Neuronal stem cell (in vitro differentiated cells): Measurements from ENCODE around the gene PLA2G4C.
A peak's percentile ranks its signal among the peaks of the same experiment; 100 is the strongest.

Source experiments
- DNase-seq: peaks from one replicate; pipeline ENCODE4 v3.0.0-alpha.2; 2013; ENCODE audit warnings: low spot score
- H2AFZ ChIP-seq: one replicate; pipeline ENCODE4 v1.6.1; 2013; ENCODE audit warnings: mild to moderate bottlenecking, low read length, inconsistent platforms
- H2AK5ac ChIP-seq: 2 replicates; pipeline ENCODE4 v1.6.1; 2013; ENCODE audit warnings: low read depth, mild to moderate bottlenecking, inconsistent platforms, low read length, moderate library complexity, mixed read lengths
- H2BK120ac ChIP-seq: 2 replicates; pipeline ENCODE4 v1.6.1; 2013; ENCODE audit warnings: low read depth, mild to moderate bottlenecking, inconsistent platforms, low read length, moderate library complexity, mixed read lengths
- H2BK12ac ChIP-seq: one replicate; pipeline ENCODE4 v1.6.1; 2013; ENCODE audit warnings: low read length, inconsistent platforms
- H2BK15ac ChIP-seq: 2 replicates; pipeline ENCODE4 v1.6.1; 2013; ENCODE audit warnings: mild to moderate bottlenecking, low read length, inconsistent platforms, mixed read lengths
- H2BK5ac ChIP-seq: one replicate; pipeline ENCODE4 v1.6.1; 2013; ENCODE audit warnings: inconsistent platforms, mild to moderate bottlenecking, low read length, moderate library complexity
- H3K14ac ChIP-seq: one replicate; pipeline ENCODE4 v1.6.1; 2013; ENCODE audit warnings: low read length, inconsistent platforms
- H3K18ac ChIP-seq: 2 replicates; pipeline ENCODE4 v1.6.1; 2013; ENCODE audit warnings: low read length, inconsistent platforms
- H3K23ac ChIP-seq: 2 replicates; pipeline ENCODE4 v1.6.1; 2013; ENCODE audit warnings: low read depth, mild to moderate bottlenecking, mixed read lengths, low read length, inconsistent platforms; ENCODE audit not compliant: poor library complexity
- H3K27ac ChIP-seq: replicated peaks from 3 replicates; pipeline ENCODE4 v1.5.1; 2013; ENCODE audit warnings: low read length, inconsistent platforms
- H3K27me3 ChIP-seq, 3 experiments: 2 replicates each; pipeline ENCODE4 v1.6.1; 2013; ENCODE audit warnings: low read length in 3 of 3, mild to moderate bottlenecking in 2 of 3, inconsistent platforms in 1 of 3, low read depth in 1 of 3, mixed read lengths in 1 of 3, moderate library complexity in 1 of 3; ENCODE audit not compliant: control insufficient read depth in 3 of 3, insufficient read depth in 3 of 3
- H3K36me3 ChIP-seq, 2 donors: replicated peaks in 1 of 2; 2 replicates each; pipeline ENCODE4 v1.6.1; 2013; ENCODE audit warnings: low read length in 2 of 2; ENCODE audit not compliant: control insufficient read depth in 2 of 2, insufficient read depth in 2 of 2
- H3K4ac ChIP-seq: 2 replicates; pipeline ENCODE4 v1.6.1; 2013; ENCODE audit warnings: inconsistent platforms, mild to moderate bottlenecking, low read length, moderate library complexity
- H3K4me1 ChIP-seq, 2 donors: 1 replicate in 1 of 2; 2 replicates in 1 of 2; pipeline ENCODE4 v1.6.1; 2013; ENCODE audit warnings: low read length in 2 of 2, low read depth in 1 of 2; ENCODE audit not compliant: control insufficient read depth in 2 of 2, insufficient read depth in 1 of 2
- H3K4me2 ChIP-seq: one replicate; pipeline ENCODE4 v1.6.1; 2013; ENCODE audit warnings: mild to moderate bottlenecking, low read length, inconsistent platforms; ENCODE audit not compliant: insufficient read depth, poor library complexity, severe bottlenecking
- H3K4me3 ChIP-seq, 2 donors: 2 replicates each; pipeline ENCODE4 v1.5.1; 2013; ENCODE audit warnings: low read length in 2 of 2, mild to moderate bottlenecking in 2 of 2, inconsistent platforms in 1 of 2, moderate library complexity in 1 of 2
- H3K79me1 ChIP-seq: one replicate; pipeline ENCODE4 v1.6.1; 2013; ENCODE audit warnings: low read depth, mild to moderate bottlenecking, inconsistent platforms, low read length, moderate library complexity
- H3K9ac ChIP-seq: one replicate; pipeline ENCODE4 v1.6.1; 2013; ENCODE audit warnings: mild to moderate bottlenecking, low read depth, low read length, inconsistent platforms; ENCODE audit not compliant: poor library complexity
- H3K9me3 ChIP-seq, 2 donors: replicated peaks in 1 of 2; 2 replicates each; pipeline versions ENCODE3 to v1.6.1; 2013; ENCODE audit warnings: low read length in 2 of 2, mild to moderate bottlenecking in 2 of 2, inconsistent platforms in 1 of 2, low read depth in 1 of 2, mixed read lengths in 1 of 2, moderate library complexity in 1 of 2; ENCODE audit not compliant: control insufficient read depth in 2 of 2, insufficient read depth in 1 of 2
- H4K8ac ChIP-seq: one replicate; pipeline ENCODE4 v1.6.1; 2013; ENCODE audit warnings: low read depth, mild to moderate bottlenecking, inconsistent platforms, low read length, moderate library complexity
- H4K91ac ChIP-seq: one replicate; pipeline ENCODE4 v1.6.1; 2013; ENCODE audit warnings: low read length, low read depth, mild to moderate bottlenecking, inconsistent platforms; ENCODE audit not compliant: poor library complexity
- WGBS, 2 donors: extraction: QIAGEN DNeasy Blood & Tissue Kit; methylation state at CpG; one replicate each; pipeline ENCODE4 v1.1.7; 2013; ENCODE audit warnings: missing lambda C conversion rate in 2 of 2, mixed read lengths in 1 of 2; ENCODE audit not compliant: insufficient read length in 2 of 2, insufficient replicate concordance in 1 of 2; ENCODE audit errors: extremely low coverage in 2 of 2; 5-methylcytosine and 5-hydroxymethylcytosine counted together

PLA2G4C gene

DNA sequence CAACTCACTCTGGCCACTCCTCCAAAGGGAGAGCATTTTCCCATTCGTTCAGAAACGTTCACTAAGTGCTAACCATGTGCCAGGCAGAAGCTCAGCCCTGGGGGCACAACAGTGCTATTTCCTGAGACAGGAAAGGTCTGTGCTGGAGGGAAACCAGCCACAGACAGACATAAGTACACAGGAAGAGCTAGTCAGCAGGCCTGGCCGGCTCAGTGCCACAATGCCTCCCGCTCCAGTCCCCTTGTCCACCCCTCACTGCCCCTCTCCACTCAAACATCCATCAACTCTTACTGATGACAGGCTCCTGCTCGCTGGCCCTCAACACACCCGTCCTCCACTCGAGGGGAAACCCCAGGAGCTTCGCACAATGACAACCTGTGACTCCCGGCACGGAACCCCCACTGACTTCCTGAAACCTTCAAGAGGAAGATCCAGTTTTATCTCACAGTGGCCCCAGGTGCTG is 11.3 kb upstream of the PLA2G4C start:
- H3K4me1 ChIP-seq: peaks cover 4 to 7% of the 10 kb centered on the region in 2 donors
- no peak overlapping the region for H2BK120ac ChIP-seq
- DNase-seq: no peak
- H4K91ac ChIP-seq: no peak overlapping the region
- H3K9me3 ChIP-seq: peaks cover 0 to 2% of the 10 kb centered on the region in 2 donors
- H2AK5ac ChIP-seq: no peak overlapping the region
- no peak overlapping the region for H3K4me3 ChIP-seq
- H3K4me2 ChIP-seq: no peak overlapping the region
- no peak overlapping the region for H3K14ac ChIP-seq
- H3K27me3 ChIP-seq: no peaks in the 10 kb centered on the region
- H3K23ac ChIP-seq: peak overlapping the region; percentile 17
- H2BK12ac ChIP-seq: no peak overlapping the region
- H3K79me1 ChIP-seq: no peaks in the 10 kb centered on the region
- H2BK15ac ChIP-seq: no peak overlapping the region
- no peak overlapping the region for H3K4ac ChIP-seq
- H2BK5ac ChIP-seq: peak overlapping the region; percentile 40
- peaks cover 33 to 94% of the 10 kb centered on the region in 2 donors for H3K36me3 ChIP-seq
- no peak overlapping the region for H3K18ac ChIP-seq
- H3K27ac ChIP-seq: no peak overlapping the region
- no peak overlapping the region for H4K8ac ChIP-seq
- WGBS, 2 donors: no CpG with 5 or more reads among the region's 10 CpGs
- no peak overlapping the region for H3K9ac ChIP-seq
- H2AFZ ChIP-seq: no peak overlapping the region

DNA sequence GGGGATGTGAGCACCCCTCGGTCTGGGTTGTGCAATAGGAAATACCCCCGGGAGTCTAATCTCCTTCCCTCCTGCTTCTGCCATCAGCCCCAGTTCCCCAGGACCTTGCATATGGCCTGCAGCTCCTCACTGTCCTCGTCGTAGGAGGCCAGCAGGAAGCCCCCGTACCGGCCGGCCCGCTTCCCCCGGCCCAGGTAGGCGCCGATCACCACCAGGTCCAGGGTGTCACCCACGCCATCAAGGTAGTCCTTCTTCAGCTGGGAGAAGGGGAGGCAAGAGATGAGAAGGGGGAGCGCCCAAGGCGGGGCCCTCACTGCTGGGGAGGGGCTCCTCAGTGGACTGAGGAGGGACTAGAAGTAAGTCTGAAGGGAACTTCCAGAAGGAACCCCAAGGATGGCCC is 10.4 kb upstream of the PLA2G4C start:
- Histone ChIP-seq H2BK15ac (no peak overlapping the region), H3K9me3 (peaks cover 0 to 2% of the 10 kb centered on the region in 2 donors), H3K14ac (no peak overlapping the region), H3K79me1 (no peaks in the 10 kb centered on the region), H3K4me2 (no peak overlapping the region), H2BK12ac (no peak overlapping the region), H3K4me1 (peaks cover 4 to 7% of the 10 kb centered on the region in 2 donors), H3K4ac (no peak overlapping the region), H3K18ac (no peak overlapping the region), H2AFZ (no peak overlapping the region), H4K91ac (no peak overlapping the region), H3K4me3 (no peak overlapping the region), H3K36me3 (peaks cover 35 to 93% of the 10 kb centered on the region in 2 donors), H2AK5ac (no peak overlapping the region), H3K23ac (no peak overlapping the region), H3K27me3 (no peaks in the 10 kb centered on the region), H3K27ac (no peak overlapping the region), H4K8ac (no peak overlapping the region), H3K9ac (no peak overlapping the region), H2BK5ac (no peak overlapping the region), H2BK120ac (no peak overlapping the region)
- DNase-seq: no peak
- WGBS, 2 donors: no CpG with 5 or more reads among the region's 14 CpGs

DNA sequence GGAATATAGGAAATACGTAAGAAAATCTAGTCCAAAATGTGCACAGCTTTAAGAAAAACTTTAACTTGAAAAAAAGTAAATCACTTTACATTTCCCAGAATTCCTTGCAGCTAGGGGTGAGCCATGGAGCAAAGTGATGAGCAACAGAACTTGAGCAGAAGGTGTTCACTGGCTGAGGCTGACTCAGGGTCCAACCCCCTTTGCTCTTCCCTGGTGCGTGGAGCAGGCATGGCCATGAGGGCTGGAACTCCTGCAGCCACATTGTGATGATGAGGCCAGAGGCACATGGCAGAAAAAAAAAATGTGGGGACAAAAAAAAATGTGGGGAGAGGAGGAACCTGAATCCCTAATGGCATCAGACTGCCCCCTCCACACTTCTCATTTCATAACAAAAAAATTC is 9.9 kb upstream of the PLA2G4C start:
- Histone ChIP-seq H3K4me3 (no peak overlapping the region), H2BK12ac (no peak overlapping the region), H3K36me3 (peaks cover 39 to 93% of the 10 kb centered on the region in 2 donors), H2BK5ac (no peak overlapping the region), H3K4me2 (no peak overlapping the region), H2AFZ (no peak overlapping the region), H3K9ac (no peak overlapping the region), H3K27me3 (no peaks in the 10 kb centered on the region), H3K23ac (no peak overlapping the region), H3K9me3 (peaks cover 0 to 2% of the 10 kb centered on the region in 2 donors), H3K79me1 (no peaks in the 10 kb centered on the region), H4K8ac (no peak overlapping the region), H3K4ac (no peak overlapping the region), H3K18ac (no peak overlapping the region), H2BK15ac (no peak overlapping the region), H3K4me1 (peaks cover 4 to 7% of the 10 kb centered on the region in 2 donors), H2BK120ac (no peak overlapping the region), H3K14ac (no peak overlapping the region), H4K91ac (no peak overlapping the region), H3K27ac (no peak overlapping the region), H2AK5ac (no peak overlapping the region)
- no CpG with 5 or more reads among the region's 2 CpGs for WGBS, 2 donors
- DNase-seq: no peak

DNA sequence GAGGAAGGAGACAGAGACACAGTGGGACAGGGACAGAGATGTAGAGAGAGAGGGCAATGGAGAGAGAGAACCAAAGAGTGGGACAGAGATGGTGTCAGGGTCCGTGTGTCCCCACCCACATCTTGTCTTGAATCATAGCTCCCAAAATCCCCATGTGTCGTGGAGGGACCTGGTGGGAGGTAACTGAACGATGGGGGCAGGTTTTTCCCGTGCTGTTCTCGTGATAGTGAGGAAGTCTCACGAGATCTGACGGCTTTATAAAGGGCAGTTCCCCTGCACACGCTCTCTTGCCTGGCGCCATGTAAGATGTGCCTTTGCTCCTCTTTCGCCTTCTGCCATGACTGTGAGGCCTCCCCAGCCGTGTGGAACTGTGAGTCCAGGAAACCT is 7.5 kb upstream of the PLA2G4C start:
- no peak overlapping the region for H3K4me2 ChIP-seq
- H2BK5ac ChIP-seq: no peak overlapping the region
- H3K4ac ChIP-seq: no peak overlapping the region
- H3K27me3 ChIP-seq: no peaks in the 10 kb centered on the region
- no peak overlapping the region for H2BK120ac ChIP-seq
- H2BK12ac ChIP-seq: no peak overlapping the region
- H3K4me1 ChIP-seq: peaks cover 0 to 2% of the 10 kb centered on the region in 2 donors
- no peak for DNase-seq
- WGBS, 2 donors: no CpG with 5 or more reads among the region's 11 CpGs
- H3K27ac ChIP-seq: no peak overlapping the region
- H2BK15ac ChIP-seq: no peak overlapping the region
- no peak overlapping the region for H3K23ac ChIP-seq
- no peak overlapping the region for H3K4me3 ChIP-seq
- no peak overlapping the region for H3K9ac ChIP-seq
- no peak overlapping the region for H4K8ac ChIP-seq
- H3K9me3 ChIP-seq: peaks cover 0 to 2% of the 10 kb centered on the region in 2 donors
- no peak overlapping the region for H4K91ac ChIP-seq
- H2AFZ ChIP-seq: no peak overlapping the region
- no peak overlapping the region for H2AK5ac ChIP-seq
- no peak overlapping the region for H3K18ac ChIP-seq
- H3K36me3 ChIP-seq: peaks cover 41 to 83% of the 10 kb centered on the region in 2 donors
- H3K79me1 ChIP-seq: no peaks in the 10 kb centered on the region
- H3K14ac ChIP-seq: no peak overlapping the region
